Stomach (tissue), 9 donors: ENCODE measurements around the gene PRTN3. TPM values are rescaled to one million over a fixed set of nuclear protein-coding genes. Genes with fewer than 3 reads are reported as not detected.
A peak's percentile ranks its signal among the peaks of the same experiment; 100 is the strongest.

Experiments
- DNase-seq, 2 donors: peaks; one replicate each; pipeline versions ENCODE4 v3.0.0 to v3.0.0-alpha.2; 2013 to 2019
- H3K27ac ChIP-seq, 5 donors: fragments of 200-600 bp in 4 of 5; sonication (generic) in 4 of 5; one replicate each; pipeline ENCODE4 v1.5.1; 2013 to 2019; ENCODE audit warnings: mild to moderate bottlenecking in 1 of 5, moderate library complexity in 1 of 5
- H3K27me3 ChIP-seq, 3 donors: fragments of 200-600 bp; sonication (generic); one replicate each; pipeline ENCODE4 v1.5.1; 2017 to 2019; ENCODE audit warnings: mixed run types in 1 of 3
- H3K36me3 ChIP-seq, 4 donors: fragments of 200-600 bp; sonication (generic); 1 replicate in 3 of 4; 2 replicates in 1 of 4; pipeline ENCODE4 v1.5.1; 2016 to 2019
- H3K4me1 ChIP-seq, 4 donors: fragments of 200-600 bp; sonication (generic); one replicate each; pipeline ENCODE4 v1.5.1; 2016 to 2019
- H3K4me3 ChIP-seq, 4 donors: fragments of 200-600 bp; sonication (generic) in 3 of 4; one replicate each; pipeline ENCODE4 v1.5.1; 2016 to 2019; ENCODE audit warnings: mild to moderate bottlenecking in 1 of 4
- H3K9me3 ChIP-seq, 4 donors: fragments of 200-600 bp; sonication (generic); one replicate each; pipeline ENCODE4 v1.5.1; 2016 to 2019
- CTCF ChIP-seq, 7 experiments: fragments of 450-650 bp in 4 of 7; fragments of 200-600 bp in 3 of 7; sonication (generic) in 3 of 7; IDR thresholded peaks; one replicate each; pipeline ENCODE4 v1.5.1; 2016 to 2019; ENCODE audit warnings: antibody characterized with exemption in 7 of 7, control low read depth in 2 of 7, mild to moderate bottlenecking in 1 of 7
- EP300 ChIP-seq: sonication (generic); formaldehyde crosslinking; IDR thresholded peaks from one replicate; pipeline ENCODE4 v1.6.1; 2017; ENCODE audit warnings: antibody characterized with exemption
- POLR2A ChIP-seq, 4 donors: fragments of 450-650 bp; IDR thresholded peaks; one replicate each; pipeline ENCODE4 v1.6.1; 2016; ENCODE audit warnings: antibody characterized with exemption in 4 of 4, control low read depth in 2 of 4, mild to moderate bottlenecking in 1 of 4, moderate library complexity in 1 of 4
- POLR2AphosphoS5 ChIP-seq, 3 donors: sonication (generic); formaldehyde crosslinking; IDR thresholded peaks; one replicate each; pipeline ENCODE4 v1.6.1; 2016; ENCODE audit warnings: antibody characterized with exemption in 3 of 3
- WGBS, 5 donors: extraction: QIAGEN DNeasy Blood & Tissue Kit in 3 of 5; methylation state at CpG; one replicate each; pipeline versions ENCODE4 v1.1.5 to v1.1.7; 2013 to 2018; 5-methylcytosine and 5-hydroxymethylcytosine counted together
- intact Hi-C: fragments of 100-400 bp; cut with DNase I; formaldehyde crosslinking; loops from one replicate; pipeline ENCODE4 v1.15.1; 2023; ENCODE audit warnings: low total_unique reads
- polyA plus RNA-seq, 3 donors: library from polyadenylated mRNA; stranded (reverse); fragments of 200-250 nt; gene quantifications; one replicate each; pipeline ENCODE4 v1.2.3, GENCODE V29; 2013
- total RNA-seq, 5 donors: library from RNA; depleted of rRNA; stranded (reverse); fragments of >200 nt; gene quantifications; one replicate each; pipeline versions ENCODE4 v1.1.0 to v1.2.3, GENCODE V29; 2014 to 2016
- donor health status: healthy with polysubstance abuse.
- donor health status: Bipolar disorder and iron deficiency.
- donor health status: healthy.

The PRTN3 gene
- total and polyA plus RNA-seq, 8 donors, result 0.15 to 2.6 TPM; not detected in 6

- intact Hi-C loops, result loop anchor here (5.0 kb wide), 1 partner anchor 48 kb away; the partner anchor contains the start of gene KISS1R
- 67 to 77% (median 69%) methylated on average over 26 to 29 of the region's 29 CpGs for WGBS, 5 donors
- DNase-seq, result peak in 1 of 2 donors; percentile 79
- Histone ChIP-seq H3K27ac (peak overlapping the region; percentile 58 to 90 (median 84)), H3K4me3 (no peak overlapping the region), H3K4me1 (peaks cover 12 to 52% (median 33%) of the 10 kb centered on the region in 4 donors), H3K27me3 (no peaks in the 10 kb centered on the region), H3K36me3 (peaks cover 16 to 67% (median 59%) of the 10 kb centered on the region in 4 donors), H3K9me3 (no peaks in the 10 kb centered on the region)
- no peak for TF ChIP-seq EP300
- TF ChIP-seq POLR2AphosphoS5 (IDR thresholded peaks at IDR 0.05), result peak in 1 of 3 donors; percentile 50
- no peak for TF ChIP-seq POLR2A (IDR thresholded peaks at IDR 0.05)
These were observed 28.7 kb downstream of the PRTN3 start for GRCh38 chr19:869245-870177.

GRCh38 chr19:870314-870713 is 29.5 kb downstream of the PRTN3 start:
- Histone ChIP-seq H3K4me3 (no peak overlapping the region), H3K36me3 (peaks cover 18 to 75% (median 67%) of the 10 kb centered on the region in 4 donors), H3K4me1 (peaks cover 12 to 52% (median 33%) of the 10 kb centered on the region in 4 donors), H3K27me3 (no peaks in the 10 kb centered on the region), H3K27ac (peak overlapping the region in 4 of 5 donors; percentile 78 to 90 (median 84)), H3K9me3 (no peaks in the 10 kb centered on the region)
- TF ChIP-seq EP300 (no peak), POLR2AphosphoS5 (IDR thresholded peaks at IDR 0.05) (no peak), CTCF (IDR thresholded peaks at IDR 0.05) (no peak), POLR2A (IDR thresholded peaks at IDR 0.05) (no peak)
- intact Hi-C loops, result no loop called here
- 84 to 93% (median 88%) methylated on average over 8 of the region's 8 CpGs for WGBS, 5 donors
- DNase-seq, result no peak

GRCh38 chr19:870963-871401 is 30.2 kb downstream of the PRTN3 start:
- Histone ChIP-seq H3K4me3 (no peak overlapping the region), H3K9me3 (no peaks in the 10 kb centered on the region), H3K27ac (peak overlapping the region in 4 of 5 donors; percentile 15 to 90 (median 84)), H3K4me1 (peaks cover 12 to 52% (median 33%) of the 10 kb centered on the region in 4 donors), H3K36me3 (peaks cover 19 to 82% (median 73%) of the 10 kb centered on the region in 4 donors), H3K27me3 (no peaks in the 10 kb centered on the region)
- 68 to 82% (median 75%) methylated on average over 11 to 28 of the region's 28 CpGs for WGBS, 5 donors
- intact Hi-C loops, result no loop called here
- no peak for TF ChIP-seq CTCF (IDR thresholded peaks at IDR 0.05)
- TF ChIP-seq EP300, result no peak
- TF ChIP-seq POLR2AphosphoS5 (IDR thresholded peaks at IDR 0.05), result no peak
- TF ChIP-seq POLR2A (IDR thresholded peaks at IDR 0.05), result no peak
- peak in 1 of 2 donors; percentile 81 for DNase-seq

GRCh38 chr19:871446-872265 is 30.9 kb downstream of the PRTN3 start:
- no peaks in the 10 kb centered on the region for H3K27me3 ChIP-seq
- TF ChIP-seq POLR2AphosphoS5 (IDR thresholded peaks at IDR 0.05) (no peak), EP300 (no peak), CTCF (IDR thresholded peaks at IDR 0.05) (no peak), POLR2A (IDR thresholded peaks at IDR 0.05) (no peak)
- no peak overlapping the region for H3K4me3 ChIP-seq
- DNase-seq, result no peak
- intact Hi-C loops, result no loop called here
- H3K36me3 ChIP-seq, result peaks cover 19 to 88% (median 80%) of the 10 kb centered on the region in 4 donors
- peaks cover 12 to 52% (median 33%) of the 10 kb centered on the region in 4 donors for H3K4me1 ChIP-seq
- H3K27ac ChIP-seq, result peak overlapping the region; percentile 69 to 90 (median 84)
- 82 to 94% (median 89%) methylated on average over 17 to 24 of the region's 33 CpGs for WGBS, 5 donors
- no peaks in the 10 kb centered on the region for H3K9me3 ChIP-seq
